ENCODE measurements around the gene PANK4. TPM values are rescaled to one million over a fixed set of nuclear protein-coding genes. Genes with fewer than 3 reads are reported as not detected.
A peak's percentile ranks its signal among the peaks of the same experiment; 100 is the strongest.

Gene PANK4
- total RNA-seq, 1 experiment from 2014 or later, result 20.5 TPM

DNA sequence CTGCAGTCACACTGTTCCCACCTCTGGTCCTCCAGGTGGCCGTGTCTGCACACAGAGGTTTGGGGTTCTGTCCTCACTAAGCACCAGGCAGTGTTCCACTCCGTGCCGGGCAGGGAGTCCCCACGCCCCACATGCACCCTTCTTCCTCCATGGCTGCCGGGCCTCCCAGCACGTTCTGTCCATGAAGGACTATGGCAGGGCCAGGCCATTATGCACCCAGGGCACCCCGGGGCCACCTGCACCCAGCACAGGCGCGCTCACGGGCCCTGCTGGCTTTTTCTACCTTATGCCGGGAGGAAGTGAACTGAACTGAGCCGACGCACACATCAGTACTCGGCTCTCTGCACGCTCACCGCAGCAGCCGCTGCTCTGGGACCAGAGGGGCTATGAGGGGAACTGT, 10.3 kb downstream of the PANK4 start:
- Histone ChIP-seq H3F3A (ENCODE audit: insufficient read depth, low read depth) (no peaks in the 10 kb centered on the region), H3K9me3 (ENCODE audit: insufficient read depth, low read depth) (no peaks in the 10 kb centered on the region), H3K9me2 (ENCODE audit: insufficient read depth) (no peaks in the 10 kb centered on the region), H3K4me3 (no peak overlapping the region), H4K20me1 (ENCODE audit: insufficient read depth) (peaks cover 3% of the 10 kb centered on the region; the same call in 1 of the 2 replicates), H3K4me1 (replicated peaks; ENCODE audit: insufficient read depth) (no peaks in the 10 kb centered on the region), H3K27ac (no peak overlapping the region), H3K36me3 (ENCODE audit: low read depth) (no peaks in the 10 kb centered on the region), H3K4me2 (no peak overlapping the region), H3K79me2 (ENCODE audit: low read depth) (no peaks in the 10 kb centered on the region), H2AFZ (no peak overlapping the region), H3K27me3 (ENCODE audit: insufficient read depth, low read depth) (no peaks in the 10 kb centered on the region)
- no TSS peak for BruUV-seq (replicated peaks)
- ChIA-PET POLR2A (ENCODE audit: unreplicated experiment) (no interaction called here), CTCF (no interaction called here)
- DNase-seq, result no peak
- intact Hi-C loops (cut with micrococcal nuclease; ENCODE audit: unreplicated experiment), result no loop called here
- TF ChIP-seq EZH2 (IDR thresholded peaks at IDR 0.05; ENCODE audit: low read depth), result no peak
- TF ChIP-seq, protein P1, sequence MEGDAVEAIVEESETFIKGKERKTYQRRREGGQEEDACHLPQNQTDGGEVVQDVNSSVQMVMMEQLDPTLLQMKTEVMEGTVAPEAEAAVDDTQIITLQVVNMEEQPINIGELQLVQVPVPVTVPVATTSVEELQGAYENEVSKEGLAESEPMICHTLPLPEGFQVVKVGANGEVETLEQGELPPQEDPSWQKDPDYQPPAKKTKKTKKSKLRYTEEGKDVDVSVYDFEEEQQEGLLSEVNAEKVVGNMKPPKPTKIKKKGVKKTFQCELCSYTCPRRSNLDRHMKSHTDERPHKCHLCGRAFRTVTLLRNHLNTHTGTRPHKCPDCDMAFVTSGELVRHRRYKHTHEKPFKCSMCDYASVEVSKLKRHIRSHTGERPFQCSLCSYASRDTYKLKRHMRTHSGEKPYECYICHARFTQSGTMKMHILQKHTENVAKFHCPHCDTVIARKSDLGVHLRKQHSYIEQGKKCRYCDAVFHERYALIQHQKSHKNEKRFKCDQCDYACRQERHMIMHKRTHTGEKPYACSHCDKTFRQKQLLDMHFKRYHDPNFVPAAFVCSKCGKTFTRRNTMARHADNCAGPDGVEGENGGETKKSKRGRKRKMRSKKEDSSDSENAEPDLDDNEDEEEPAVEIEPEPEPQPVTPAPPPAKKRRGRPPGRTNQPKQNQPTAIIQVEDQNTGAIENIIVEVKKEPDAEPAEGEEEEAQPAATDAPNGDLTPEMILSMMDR (conservative IDR thresholded peaks at IDR 0.05), result no peak

DNA sequence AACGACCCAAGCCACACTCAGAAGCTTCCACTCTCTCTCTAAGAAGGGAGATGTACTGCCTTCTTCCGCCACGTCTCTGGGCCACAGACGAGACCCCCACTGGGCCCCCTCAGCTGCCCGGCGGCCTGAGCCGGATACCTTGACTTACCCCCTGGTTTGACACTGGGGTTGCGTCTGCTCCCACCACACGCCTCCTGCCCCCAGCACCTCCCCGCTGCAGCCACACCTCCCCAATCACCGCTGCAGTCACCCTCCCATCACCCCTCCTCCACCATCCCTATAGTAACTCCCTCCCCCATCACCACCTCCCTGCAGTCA, 10.7 kb downstream of the PANK4 start:
- H3K79me2 ChIP-seq (ENCODE audit: low read depth), result no peaks in the 10 kb centered on the region
- H3K9me2 ChIP-seq (ENCODE audit: insufficient read depth), result no peaks in the 10 kb centered on the region
- H3K9me3 ChIP-seq (ENCODE audit: insufficient read depth, low read depth), result no peaks in the 10 kb centered on the region
- H3K27me3 ChIP-seq (ENCODE audit: insufficient read depth, low read depth), result no peaks in the 10 kb centered on the region
- no peak overlapping the region for H3K4me2 ChIP-seq
- intact Hi-C loops (cut with micrococcal nuclease; ENCODE audit: unreplicated experiment), result no loop called here
- no peaks in the 10 kb centered on the region for H3F3A ChIP-seq (ENCODE audit: insufficient read depth, low read depth)
- peaks cover 3% of the 10 kb centered on the region; the same call in 1 of the 2 replicates for H4K20me1 ChIP-seq (ENCODE audit: insufficient read depth)
- CTCF ChIA-PET, result no interaction called here
- DNase-seq, result no peak
- H2AFZ ChIP-seq, result no peak overlapping the region
- no peaks in the 10 kb centered on the region for H3K36me3 ChIP-seq (ENCODE audit: low read depth)
- H3K4me1 ChIP-seq (replicated peaks; ENCODE audit: insufficient read depth), result no peaks in the 10 kb centered on the region
- BruUV-seq (replicated peaks), result no TSS peak
- no peak for TF ChIP-seq EZH2 (IDR thresholded peaks at IDR 0.05; ENCODE audit: low read depth)
- TF ChIP-seq, protein P1 (conservative IDR thresholded peaks at IDR 0.05), result no peak
- no peak overlapping the region for H3K4me3 ChIP-seq
- POLR2A ChIA-PET (ENCODE audit: unreplicated experiment), result interaction anchor here (0.6 kb wide), 1 partner anchor 17 kb away, joined by 8 read pairs; no protein-coding TSS in a partner anchor
- H3K27ac ChIP-seq, result no peak overlapping the region

DNA sequence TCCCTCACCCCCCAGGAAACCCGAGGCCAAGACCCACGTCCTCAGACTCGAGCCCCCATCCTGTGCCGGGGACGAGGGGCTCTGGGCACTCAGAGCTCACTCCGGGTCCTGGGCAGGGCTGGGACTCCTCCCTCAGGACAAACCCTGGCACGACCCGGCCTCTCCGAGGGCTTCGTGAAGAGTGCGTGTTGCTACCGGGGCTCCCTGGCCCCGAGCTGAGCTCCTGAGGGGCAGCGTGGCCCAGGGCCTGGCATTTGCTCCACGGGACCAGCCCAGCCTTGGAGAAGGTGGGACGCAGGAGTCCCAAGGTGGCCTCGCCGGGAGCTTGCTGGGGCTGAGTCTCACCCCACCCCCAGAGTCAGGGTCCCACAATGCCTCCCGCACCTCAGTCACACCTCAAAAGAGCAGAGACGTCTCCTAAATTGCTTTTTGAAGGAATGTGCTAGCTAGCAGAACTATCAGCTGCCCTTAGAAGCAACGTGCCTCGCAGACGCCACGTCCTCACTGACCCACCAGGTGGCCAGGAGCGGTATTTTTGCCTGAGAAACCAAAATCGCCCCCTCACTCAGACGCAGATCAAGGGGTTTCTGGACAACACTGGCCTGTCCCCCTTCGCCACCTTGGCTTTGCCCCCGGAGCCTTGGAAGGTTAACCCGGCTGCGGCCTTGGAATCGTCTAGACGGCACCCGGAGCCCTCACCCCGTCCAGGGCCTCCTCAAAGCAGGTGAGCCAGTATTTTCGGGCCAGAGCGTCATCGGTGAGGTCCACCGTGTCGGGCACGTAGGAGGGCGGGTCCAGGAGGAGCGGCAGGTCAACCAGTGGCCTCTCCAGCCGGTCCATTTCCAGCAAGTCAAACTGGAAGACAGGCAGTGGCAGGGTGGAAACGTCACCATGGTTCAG, 11.3 kb downstream of the PANK4 start:
- no peaks in the 10 kb centered on the region for H3K4me1 ChIP-seq (replicated peaks; ENCODE audit: insufficient read depth)
- no peak overlapping the region for H3K27ac ChIP-seq
- no peak overlapping the region for H3K4me2 ChIP-seq
- ChIA-PET CTCF (no interaction called here), POLR2A (ENCODE audit: unreplicated experiment) (interaction anchor here (0.6 kb wide), 2 partner anchors 18 to 20 kb away, joined by 6 to 8 read pairs; no protein-coding TSS in a partner anchor)
- no peaks in the 10 kb centered on the region for H3K9me3 ChIP-seq (ENCODE audit: insufficient read depth, low read depth)
- no peak overlapping the region for H2AFZ ChIP-seq
- no peaks in the 10 kb centered on the region for H3K36me3 ChIP-seq (ENCODE audit: low read depth)
- no peaks in the 10 kb centered on the region for H3K9me2 ChIP-seq (ENCODE audit: insufficient read depth)
- TF ChIP-seq, protein P1 (conservative IDR thresholded peaks at IDR 0.05), result peak; percentile 29; the same call in 1 of the 2 replicates
- no peak for TF ChIP-seq EZH2 (IDR thresholded peaks at IDR 0.05; ENCODE audit: low read depth)
- no peak for DNase-seq
- peaks cover 3% of the 10 kb centered on the region; the same call in 1 of the 2 replicates for H4K20me1 ChIP-seq (ENCODE audit: insufficient read depth)
- no peaks in the 10 kb centered on the region for H3K79me2 ChIP-seq (ENCODE audit: low read depth)
- BruUV-seq (replicated peaks), result no TSS peak
- no peaks in the 10 kb centered on the region for H3K27me3 ChIP-seq (ENCODE audit: insufficient read depth, low read depth)
- intact Hi-C loops (cut with micrococcal nuclease; ENCODE audit: unreplicated experiment), result no loop called here
- H3K4me3 ChIP-seq, result no peak overlapping the region
- no peaks in the 10 kb centered on the region for H3F3A ChIP-seq (ENCODE audit: insufficient read depth, low read depth)
